Measurements from ENCODE around the gene SLC6A4. TPM values are rescaled to one million over a fixed set of nuclear protein-coding genes. Genes with fewer than 3 reads are reported as not detected.

The SLC6A4 gene
- total and polyA plus RNA-seq, 2 donors (not counting 3 experiments of a cell fraction or from before 2014, with no cell fraction given): 0.25 TPM; not detected in 1

DNA sequence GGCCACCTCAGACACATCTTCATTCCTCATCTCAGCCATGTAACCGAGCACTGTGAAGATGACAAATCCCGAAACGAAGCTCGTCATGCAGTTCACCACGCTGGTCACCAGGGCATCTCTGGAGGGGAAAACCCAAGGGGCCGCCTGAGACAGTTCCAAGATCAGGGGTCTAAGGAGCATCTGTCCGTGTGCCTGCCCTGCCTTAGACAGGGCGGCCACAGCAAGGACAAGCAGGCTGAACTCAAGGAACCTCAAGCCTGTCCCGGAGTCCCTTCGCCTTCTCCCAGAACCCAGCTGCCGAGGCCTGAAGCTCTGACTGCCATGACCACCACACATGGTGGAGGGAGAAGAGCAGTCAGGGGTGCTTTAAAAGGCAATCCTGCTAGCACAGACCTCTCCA lies 22.7 kb downstream of the SLC6A4 start:
- H2AFZ ChIP-seq (ENCODE audit: low read depth, low read length): no peak overlapping the region
- no peak overlapping the region for H3K27ac ChIP-seq (ENCODE audit: insufficient read depth, low read depth, low read length)
- TF ChIP-seq GATA2 (IDR thresholded peaks at IDR 0.05; ENCODE audit: insufficient read depth, insufficient read length, low read depth, low read length) (no peak), POLR2A (IDR thresholded peaks at IDR 0.05; ENCODE audit: low read depth, low read length) (no peak), POLR2AphosphoS5 (IDR thresholded peaks at IDR 0.05; ENCODE audit: insufficient read depth, low read depth, low read length) (no peak), JUN (IDR thresholded peaks at IDR 0.05; ENCODE audit: borderline replicate concordance, insufficient read depth, insufficient read length, low read depth) (no peak), MYC (IDR thresholded peaks at IDR 0.05; ENCODE audit: low read depth, low read length) (no peak), EZH2 (IDR thresholded peaks at IDR 0.05; ENCODE audit: borderline replicate concordance, low read depth, low read length, severe bottlenecking) (no peak), FOS (IDR thresholded peaks at IDR 0.05; ENCODE audit: borderline replicate concordance, insufficient read depth, low read length) (no peak)
- TF ChIP-seq, protein P1, sequence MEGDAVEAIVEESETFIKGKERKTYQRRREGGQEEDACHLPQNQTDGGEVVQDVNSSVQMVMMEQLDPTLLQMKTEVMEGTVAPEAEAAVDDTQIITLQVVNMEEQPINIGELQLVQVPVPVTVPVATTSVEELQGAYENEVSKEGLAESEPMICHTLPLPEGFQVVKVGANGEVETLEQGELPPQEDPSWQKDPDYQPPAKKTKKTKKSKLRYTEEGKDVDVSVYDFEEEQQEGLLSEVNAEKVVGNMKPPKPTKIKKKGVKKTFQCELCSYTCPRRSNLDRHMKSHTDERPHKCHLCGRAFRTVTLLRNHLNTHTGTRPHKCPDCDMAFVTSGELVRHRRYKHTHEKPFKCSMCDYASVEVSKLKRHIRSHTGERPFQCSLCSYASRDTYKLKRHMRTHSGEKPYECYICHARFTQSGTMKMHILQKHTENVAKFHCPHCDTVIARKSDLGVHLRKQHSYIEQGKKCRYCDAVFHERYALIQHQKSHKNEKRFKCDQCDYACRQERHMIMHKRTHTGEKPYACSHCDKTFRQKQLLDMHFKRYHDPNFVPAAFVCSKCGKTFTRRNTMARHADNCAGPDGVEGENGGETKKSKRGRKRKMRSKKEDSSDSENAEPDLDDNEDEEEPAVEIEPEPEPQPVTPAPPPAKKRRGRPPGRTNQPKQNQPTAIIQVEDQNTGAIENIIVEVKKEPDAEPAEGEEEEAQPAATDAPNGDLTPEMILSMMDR (IDR thresholded peaks at IDR 0.05; ENCODE audit: extremely low read depth in 1 of 2, insufficient read depth in 1 of 2, low read depth in 1 of 2, low read length in 2 of 2): no peak
- TF ChIP-seq, protein P2, sequence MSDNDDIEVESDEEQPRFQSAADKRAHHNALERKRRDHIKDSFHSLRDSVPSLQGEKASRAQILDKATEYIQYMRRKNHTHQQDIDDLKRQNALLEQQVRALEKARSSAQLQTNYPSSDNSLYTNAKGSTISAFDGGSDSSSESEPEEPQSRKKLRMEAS (IDR thresholded peaks at IDR 0.05; ENCODE audit: insufficient read depth, insufficient read length): no peak
- no peaks in the 10 kb centered on the region for H3K9me3 ChIP-seq (replicated peaks; ENCODE audit: control insufficient read depth, insufficient read depth, low read length)
- DNase-seq (ENCODE audit: low read depth, low spot score): no peak
- no peak overlapping the region for H3K9ac ChIP-seq (replicated peaks; ENCODE audit: extremely low read depth, insufficient read depth, low read length)
- no peak overlapping the region for H3K4me2 ChIP-seq (ENCODE audit: insufficient read depth, low read length)
- no TSS peak for BruUV-seq (replicated peaks)
- H3K27me3 ChIP-seq (ENCODE audit: control insufficient read depth in 2 of 2, insufficient read depth in 2 of 2, low read length in 2 of 2): no peaks in the 10 kb centered on the region
- H3K4me1 ChIP-seq (ENCODE audit: control insufficient read depth, extremely low read depth, insufficient read depth, low read length): no peaks in the 10 kb centered on the region
- FAIRE-seq: no peak
- no peak overlapping the region for H3K4me3 ChIP-seq (replicated peaks in 1 of 3; ENCODE audit: insufficient read depth in 1 of 3, low read depth in 1 of 3, low read length in 3 of 3)
- no peaks in the 10 kb centered on the region for H3K9me1 ChIP-seq (replicated peaks; ENCODE audit: control insufficient read depth, extremely low read depth, insufficient read depth, low read length)
- dilution Hi-C loops (cut with MboI; ENCODE audit: extremely low pct_ligation_motif_present, low sequenced_read_pairs) (no loop called here), intact Hi-C loops (cut with micrococcal nuclease) (no loop called here)
- ChIA-PET CTCF (interaction anchor here (2.5 kb wide), 1 partner anchor 10 kb away, joined by 8 read pairs; no protein-coding TSS in a partner anchor), POLR2A (no interaction called here)
- no peaks in the 10 kb centered on the region for H4K20me1 ChIP-seq (replicated peaks; ENCODE audit: control insufficient read depth, extremely low read depth, insufficient read depth, low read length)
- H3K36me3 ChIP-seq (ENCODE audit: control insufficient read depth in 2 of 2, extremely low read depth in 1 of 2, insufficient read depth in 2 of 2, low read length in 2 of 2): no peaks in the 10 kb centered on the region
- no peaks in the 10 kb centered on the region for H3K79me2 ChIP-seq (ENCODE audit: control insufficient read depth, insufficient read depth, low read length)
